Measurements from ENCODE around the gene ORM1. TPM values are rescaled to one million over a fixed set of nuclear protein-coding genes. Genes with fewer than 3 reads are reported as not detected.
A peak's percentile ranks its signal among the peaks of the same experiment; 100 is the strongest.

The ORM1 gene
- total RNA-seq, 2 donors from 2014 or later, result not detected

GRCh38 chr9:114291886-114292590 is 30.9 kb upstream of the ORM1 start:
- Mint-ChIP-seq H3K36me3 (peaks cover 12% of the 10 kb centered on the region), H3K4me1 (ENCODE audit: low read depth in 2 of 2) (peaks cover 4% of the 10 kb centered on the region in 2 donors), H3K4me3 (no peak overlapping the region), H3K9me3 (no peaks in the 10 kb centered on the region), H3K27ac (no peak overlapping the region), H3K27me3 (peaks cover 9 to 13% of the 10 kb centered on the region in 2 donors)
- DNase-seq (ENCODE audit: low spot score), result no peak
- no peak for ATAC-seq

GRCh38 chr9:114294664-114295063 is 28.2 kb upstream of the ORM1 start:
- ATAC-seq, result no peak

GRCh38 chr9:114296338-114296737 is 26.6 kb upstream of the ORM1 start:
- peaks cover 12% of the 10 kb centered on the region for H3K36me3 Mint-ChIP-seq
- DNase-seq (ENCODE audit: low spot score) (no peak), ATAC-seq (no peak)
- H3K27ac Mint-ChIP-seq, result no peak overlapping the region
- H3K4me1 Mint-ChIP-seq (ENCODE audit: low read depth in 2 of 2), result no peaks in the 10 kb centered on the region
- H3K9me3 Mint-ChIP-seq, result no peaks in the 10 kb centered on the region
- H3K4me3 Mint-ChIP-seq, result no peak overlapping the region
- peaks cover 6 to 8% of the 10 kb centered on the region in 2 donors for H3K27me3 Mint-ChIP-seq

More at GRCh38 chr9:114294664-114295063, 28.2 kb upstream of the ORM1 start:
- H3K4me1 Mint-ChIP-seq (ENCODE audit: low read depth in 2 of 2), result peaks cover 4% of the 10 kb centered on the region in 2 donors
- peaks cover 12% of the 10 kb centered on the region for H3K36me3 Mint-ChIP-seq
- H3K4me3 Mint-ChIP-seq, result no peak overlapping the region
- DNase-seq (ENCODE audit: low spot score), result no peak
- H3K27ac Mint-ChIP-seq, result no peak overlapping the region
- H3K27me3 Mint-ChIP-seq, result peaks cover 9 to 13% of the 10 kb centered on the region in 2 donors
- H3K9me3 Mint-ChIP-seq, result no peaks in the 10 kb centered on the region

GRCh38 chr9:114299286-114300152 is 23.4 kb upstream of the ORM1 start:
- no peak overlapping the region for H3K4me3 Mint-ChIP-seq
- ATAC-seq, result no peak
- peaks cover 10% of the 10 kb centered on the region for H3K36me3 Mint-ChIP-seq
- no peaks in the 10 kb centered on the region for H3K4me1 Mint-ChIP-seq (ENCODE audit: low read depth in 2 of 2)
- peaks cover 0 to 2% of the 10 kb centered on the region in 2 donors for H3K27me3 Mint-ChIP-seq
- H3K27ac Mint-ChIP-seq, result no peak overlapping the region
- H3K9me3 Mint-ChIP-seq, result no peaks in the 10 kb centered on the region
- DNase-seq (ENCODE audit: low spot score), result no peak

GRCh38 chr9:114300153-114300845 is 22.6 kb upstream of the ORM1 start:
- H3K36me3 Mint-ChIP-seq, result peaks cover 4% of the 10 kb centered on the region
- ATAC-seq (no peak), DNase-seq (ENCODE audit: low spot score) (no peak)
- H3K4me1 Mint-ChIP-seq (ENCODE audit: low read depth in 2 of 2), result no peaks in the 10 kb centered on the region
- no peak overlapping the region for H3K4me3 Mint-ChIP-seq
- H3K9me3 Mint-ChIP-seq, result no peaks in the 10 kb centered on the region
- H3K27me3 Mint-ChIP-seq, result no peaks in the 10 kb centered on the region
- no peak overlapping the region for H3K27ac Mint-ChIP-seq

- Mint-ChIP-seq H3K4me3 (no peak overlapping the region), H3K36me3 (peaks cover 1% of the 10 kb centered on the region), H3K27me3 (no peaks in the 10 kb centered on the region), H3K27ac (no peak overlapping the region), H3K9me3 (no peaks in the 10 kb centered on the region), H3K4me1 (ENCODE audit: low read depth in 2 of 2) (peaks cover 0 to 3% of the 10 kb centered on the region in 2 donors)
- DNase-seq (ENCODE audit: low spot score) (no peak), ATAC-seq (no peak)
Observed at GRCh38 chr9:114300846-114301797, 21.8 kb upstream of the ORM1 start.

- no peaks in the 10 kb centered on the region for H3K9me3 Mint-ChIP-seq
- H3K4me1 Mint-ChIP-seq (ENCODE audit: low read depth in 2 of 2), result peaks cover 0 to 3% of the 10 kb centered on the region in 2 donors
- DNase-seq (ENCODE audit: low spot score) (no peak), ATAC-seq (no peak)
- no peaks in the 10 kb centered on the region for H3K27me3 Mint-ChIP-seq
- no peaks in the 10 kb centered on the region for H3K36me3 Mint-ChIP-seq
- no peak overlapping the region for H3K4me3 Mint-ChIP-seq
- H3K27ac Mint-ChIP-seq, result no peak overlapping the region
Observed at GRCh38 chr9:114301798-114302565, 20.9 kb upstream of the ORM1 start.

- ATAC-seq (no peak), DNase-seq (ENCODE audit: low spot score) (no peak)
- Mint-ChIP-seq H3K27ac (no peak overlapping the region), H3K27me3 (no peaks in the 10 kb centered on the region), H3K36me3 (no peaks in the 10 kb centered on the region), H3K4me3 (no peak overlapping the region), H3K9me3 (no peaks in the 10 kb centered on the region), H3K4me1 (ENCODE audit: low read depth in 2 of 2) (peaks cover 0 to 3% of the 10 kb centered on the region in 2 donors)
Observed at GRCh38 chr9:114302727-114303126, 20.2 kb upstream of the ORM1 start.

- Mint-ChIP-seq H3K4me1 (ENCODE audit: low read depth in 2 of 2) (peaks cover 0 to 3% of the 10 kb centered on the region in 2 donors), H3K36me3 (no peaks in the 10 kb centered on the region), H3K27ac (no peak overlapping the region), H3K4me3 (no peak overlapping the region), H3K27me3 (no peaks in the 10 kb centered on the region), H3K9me3 (no peaks in the 10 kb centered on the region)
- ATAC-seq (no peak), DNase-seq (ENCODE audit: low spot score) (no peak)
Observed at GRCh38 chr9:114303571-114303970, 19.3 kb upstream of the ORM1 start.

- Mint-ChIP-seq H3K9me3 (no peaks in the 10 kb centered on the region), H3K4me3 (no peak overlapping the region), H3K27me3 (no peaks in the 10 kb centered on the region), H3K36me3 (no peaks in the 10 kb centered on the region), H3K27ac (no peak overlapping the region), H3K4me1 (ENCODE audit: low read depth in 2 of 2) (peaks cover 0 to 3% of the 10 kb centered on the region in 2 donors)
- no peak for ATAC-seq
- no peak for DNase-seq (ENCODE audit: low spot score)
Observed at GRCh38 chr9:114303977-114304376, 18.9 kb upstream of the ORM1 start.

GRCh38 chr9:114304416-114305188 is 18.3 kb upstream of the ORM1 start:
- no peak for DNase-seq (ENCODE audit: low spot score)
- Mint-ChIP-seq H3K4me1 (ENCODE audit: low read depth in 2 of 2) (peaks cover 0 to 3% of the 10 kb centered on the region in 2 donors), H3K9me3 (no peaks in the 10 kb centered on the region), H3K27me3 (no peaks in the 10 kb centered on the region), H3K27ac (no peak overlapping the region), H3K36me3 (no peaks in the 10 kb centered on the region), H3K4me3 (no peak overlapping the region)
- ATAC-seq, result no peak

- DNase-seq (ENCODE audit: low spot score), result no peak
- H3K27me3 Mint-ChIP-seq, result no peaks in the 10 kb centered on the region
- H3K36me3 Mint-ChIP-seq, result no peaks in the 10 kb centered on the region
- no peak overlapping the region for H3K4me3 Mint-ChIP-seq
- H3K4me1 Mint-ChIP-seq (ENCODE audit: low read depth in 2 of 2), result peaks cover 0 to 3% of the 10 kb centered on the region in 2 donors
- H3K27ac Mint-ChIP-seq, result peak overlapping the region in 1 of 2 donors; percentile 40
- no peak for ATAC-seq
- H3K9me3 Mint-ChIP-seq, result no peaks in the 10 kb centered on the region
Observed at GRCh38 chr9:114307899-114308267, 15.0 kb upstream of the ORM1 start.

Data from natural killer cell treated with Interleukin-12 subunit alpha and Interleukin-12 subunit beta and Interleukin-15 and Interleukin-18, amount 100 ng/mL, for 72 hours (primary cell).